ENCODE data around the gene C3orf80.

DNA sequence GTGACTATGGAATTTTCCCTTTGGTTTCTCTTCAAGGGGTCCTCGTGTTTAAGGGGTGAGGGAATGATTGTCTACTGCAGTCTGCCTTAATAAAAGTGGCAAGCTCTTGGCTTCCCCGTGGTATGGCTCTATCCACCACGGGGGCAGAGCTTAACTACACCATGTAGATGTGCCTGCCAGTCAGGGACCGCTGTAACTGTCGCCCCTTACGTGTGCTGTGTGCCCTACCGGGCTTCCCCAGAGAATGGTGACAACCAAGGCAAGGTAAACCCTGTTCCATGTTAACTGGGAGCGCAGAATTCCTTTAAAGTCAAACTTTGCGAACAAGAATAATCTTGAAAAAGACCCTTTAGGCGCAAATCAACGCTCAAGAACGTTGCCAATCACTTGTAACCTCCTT, 966 bp upstream of the C3orf80 start:
- TF ChIP-seq, protein P1, sequence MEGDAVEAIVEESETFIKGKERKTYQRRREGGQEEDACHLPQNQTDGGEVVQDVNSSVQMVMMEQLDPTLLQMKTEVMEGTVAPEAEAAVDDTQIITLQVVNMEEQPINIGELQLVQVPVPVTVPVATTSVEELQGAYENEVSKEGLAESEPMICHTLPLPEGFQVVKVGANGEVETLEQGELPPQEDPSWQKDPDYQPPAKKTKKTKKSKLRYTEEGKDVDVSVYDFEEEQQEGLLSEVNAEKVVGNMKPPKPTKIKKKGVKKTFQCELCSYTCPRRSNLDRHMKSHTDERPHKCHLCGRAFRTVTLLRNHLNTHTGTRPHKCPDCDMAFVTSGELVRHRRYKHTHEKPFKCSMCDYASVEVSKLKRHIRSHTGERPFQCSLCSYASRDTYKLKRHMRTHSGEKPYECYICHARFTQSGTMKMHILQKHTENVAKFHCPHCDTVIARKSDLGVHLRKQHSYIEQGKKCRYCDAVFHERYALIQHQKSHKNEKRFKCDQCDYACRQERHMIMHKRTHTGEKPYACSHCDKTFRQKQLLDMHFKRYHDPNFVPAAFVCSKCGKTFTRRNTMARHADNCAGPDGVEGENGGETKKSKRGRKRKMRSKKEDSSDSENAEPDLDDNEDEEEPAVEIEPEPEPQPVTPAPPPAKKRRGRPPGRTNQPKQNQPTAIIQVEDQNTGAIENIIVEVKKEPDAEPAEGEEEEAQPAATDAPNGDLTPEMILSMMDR (optimal IDR thresholded peaks at IDR 0.05 in 1 of 3, IDR thresholded peaks at IDR 0.05 in 1 of 3, conservative IDR thresholded peaks at IDR 0.05 in 1 of 3; ENCODE audit: extremely low read depth in 1 of 3, insufficient read depth in 2 of 3, low read length in 3 of 3) = no peak
- TF ChIP-seq EZH2 (IDR thresholded peaks at IDR 0.05; ENCODE audit: low read length) = no peak
